HepG2 (cell line): Measurements from ENCODE around the gene GLUD1.
"Not testable (repeated sequence)": the region's sequence is repeated elsewhere in the genome, so short reads cannot be mapped to it uniquely, and the experiment has no call there.

Experiments used
- KDM1A ChIP-seq: IDR thresholded peaks from 2 replicates; pipeline ENCODE4 v1.6.1; 2016; ENCODE audit warnings: missing compliant biosample characterization
- NFE2L2 ChIP-seq: fragments of 150-350 bp; IDR thresholded peaks from 2 replicates; pipeline ENCODE4 v1.6.1; 2014; ENCODE audit warnings: low read length
- REPIN1 ChIP-seq: sonication (generic); formaldehyde crosslinking; IDR thresholded peaks from 2 replicates; pipeline ENCODE4 v1.8.0; 2022; ENCODE audit warnings: missing genetic modification reagents, low read depth, mild to moderate bottlenecking, borderline replicate concordance
- TF ChIP-seq, protein P1 (sequence below): sonication (generic); formaldehyde crosslinking; IDR thresholded peaks from 2 replicates; pipeline ENCODE4 v1.5.0; 2020; ENCODE audit warnings: mild to moderate bottlenecking, missing genetic modification reagents, moderate library complexity

DNA sequence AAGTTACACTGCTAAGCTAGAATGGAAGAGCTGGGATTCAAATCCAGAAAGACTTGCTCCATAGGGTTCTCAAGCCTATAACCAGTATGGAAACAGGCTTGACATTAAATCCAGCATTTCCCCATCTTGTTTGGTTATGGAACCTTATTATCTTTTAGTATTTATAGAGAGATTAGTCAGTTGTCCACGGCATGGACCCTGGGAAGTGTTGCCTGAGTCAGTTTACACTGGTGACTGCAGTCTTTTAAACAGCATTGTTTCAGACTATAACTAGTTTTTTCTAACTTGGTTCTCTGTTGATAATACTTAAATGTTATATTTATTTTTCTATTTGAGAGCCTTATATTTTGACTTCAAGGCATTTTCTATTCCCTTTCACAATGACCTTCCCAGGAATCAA, 23.5 kb upstream of the GLUD1 start:
- not testable (repeated sequence) for TF ChIP-seq NFE2L2; KDM1A (CRISPR knock-in tag); REPIN1 (CRISPR knock-in tag)
- TF ChIP-seq, protein P1, sequence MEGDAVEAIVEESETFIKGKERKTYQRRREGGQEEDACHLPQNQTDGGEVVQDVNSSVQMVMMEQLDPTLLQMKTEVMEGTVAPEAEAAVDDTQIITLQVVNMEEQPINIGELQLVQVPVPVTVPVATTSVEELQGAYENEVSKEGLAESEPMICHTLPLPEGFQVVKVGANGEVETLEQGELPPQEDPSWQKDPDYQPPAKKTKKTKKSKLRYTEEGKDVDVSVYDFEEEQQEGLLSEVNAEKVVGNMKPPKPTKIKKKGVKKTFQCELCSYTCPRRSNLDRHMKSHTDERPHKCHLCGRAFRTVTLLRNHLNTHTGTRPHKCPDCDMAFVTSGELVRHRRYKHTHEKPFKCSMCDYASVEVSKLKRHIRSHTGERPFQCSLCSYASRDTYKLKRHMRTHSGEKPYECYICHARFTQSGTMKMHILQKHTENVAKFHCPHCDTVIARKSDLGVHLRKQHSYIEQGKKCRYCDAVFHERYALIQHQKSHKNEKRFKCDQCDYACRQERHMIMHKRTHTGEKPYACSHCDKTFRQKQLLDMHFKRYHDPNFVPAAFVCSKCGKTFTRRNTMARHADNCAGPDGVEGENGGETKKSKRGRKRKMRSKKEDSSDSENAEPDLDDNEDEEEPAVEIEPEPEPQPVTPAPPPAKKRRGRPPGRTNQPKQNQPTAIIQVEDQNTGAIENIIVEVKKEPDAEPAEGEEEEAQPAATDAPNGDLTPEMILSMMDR, result not testable (repeated sequence)
